Stimulated activated memory B cell treated with anti-CD40 and anti-IgM and Interleukin-4, amounts not matched to agents 10 μg/mL and 1 μg/mL and 100 μg/mL, for 72 hours (primary cell): Measurements from ENCODE around the gene GRAMD1B.
A peak's percentile ranks its signal among the peaks of the same experiment; 100 is the strongest.

Source experiments
- ATAC-seq: fragments of 150-1000 bp; cut with Tn5 transposase; 2 replicates; pipeline ENCODE4 v1.10.0; 2021
- H3K27ac Mint-ChIP-seq: one replicate; pipeline ENCODE4 v1.8.0; 2022; ENCODE audit warnings: mild to moderate bottlenecking, mixed read lengths
- H3K27me3 Mint-ChIP-seq: one replicate; pipeline ENCODE4 v1.8.0; 2022; ENCODE audit warnings: mixed read lengths
- H3K36me3 Mint-ChIP-seq: one replicate; pipeline ENCODE4 v1.8.0; 2022; ENCODE audit warnings: mixed read lengths
- H3K4me1 Mint-ChIP-seq: one replicate; pipeline ENCODE4 v1.8.0; 2022; ENCODE audit warnings: mixed read lengths
- H3K4me3 Mint-ChIP-seq: one replicate; pipeline ENCODE4 v1.8.0; 2022; ENCODE audit warnings: mild to moderate bottlenecking, moderate library complexity, mixed read lengths
- H3K9me3 Mint-ChIP-seq: one replicate; pipeline ENCODE4 v1.8.0; 2022; ENCODE audit warnings: mixed read lengths

The GRAMD1B gene

DNA sequence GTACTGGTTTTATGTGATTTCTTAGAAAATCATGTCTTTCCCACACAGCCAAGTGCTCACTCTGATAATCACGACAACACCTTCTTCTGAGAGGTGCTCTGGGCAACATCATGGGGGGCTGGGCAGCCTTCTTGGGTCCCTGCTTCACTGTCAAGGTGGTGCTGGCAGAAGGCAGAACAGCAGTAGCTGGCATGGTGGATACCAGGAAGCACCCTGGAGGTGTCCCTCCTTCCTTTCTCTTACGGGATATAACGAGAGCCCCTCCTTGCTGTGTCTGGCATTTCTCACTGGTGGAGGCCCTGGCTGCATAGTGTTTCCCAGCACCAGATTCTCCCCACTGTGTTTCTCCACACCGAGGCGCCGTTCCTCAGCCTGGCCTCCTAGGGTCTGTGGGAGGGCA lies 163.5 kb downstream of the GRAMD1B start:
- Mint-ChIP-seq H3K4me3 (no peak overlapping the region), H3K9me3 (no peaks in the 10 kb centered on the region), H3K27ac (no peak overlapping the region), H3K4me1 (no peaks in the 10 kb centered on the region), H3K27me3 (no peaks in the 10 kb centered on the region), H3K36me3 (no peaks in the 10 kb centered on the region)
- ATAC-seq: no peak

DNA sequence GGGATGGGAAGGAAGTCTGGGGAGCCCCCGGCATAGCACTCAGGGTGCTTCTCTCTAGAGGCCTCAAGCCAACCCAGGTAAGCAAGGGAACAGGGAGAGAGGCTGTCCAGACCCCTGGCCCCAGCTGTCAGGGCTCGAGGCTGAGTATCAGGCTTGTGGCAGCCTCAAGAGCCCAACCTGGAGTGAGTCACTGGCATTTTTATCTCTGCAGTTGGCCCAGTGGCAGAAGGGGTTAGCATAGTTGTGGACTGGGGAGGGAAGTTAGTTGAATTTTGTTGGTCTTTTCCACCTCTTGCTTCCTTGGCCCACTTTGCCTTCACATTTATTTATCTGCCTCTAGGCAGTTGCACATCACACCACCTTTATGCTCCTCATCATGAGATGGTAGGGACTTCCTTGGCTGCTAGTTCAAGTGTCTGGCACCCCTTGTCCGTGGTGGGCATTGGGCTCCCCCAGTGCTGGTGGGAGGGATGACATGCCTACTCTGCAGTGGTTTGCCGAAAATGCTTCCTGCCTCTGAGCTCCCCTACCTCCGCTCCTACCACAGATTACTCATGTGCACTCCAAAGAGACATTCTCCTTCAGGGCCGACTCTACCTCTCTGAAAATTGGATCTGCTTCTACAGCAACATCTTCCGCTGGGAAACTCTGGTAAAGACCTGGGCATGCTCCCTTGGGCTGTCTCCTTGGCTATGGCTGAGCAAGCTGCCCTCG lies 164.3 kb downstream of the GRAMD1B start:
- H3K27me3 Mint-ChIP-seq: no peaks in the 10 kb centered on the region
- no peak overlapping the region for H3K27ac Mint-ChIP-seq
- no peak for ATAC-seq
- no peak overlapping the region for H3K4me3 Mint-ChIP-seq
- no peaks in the 10 kb centered on the region for H3K4me1 Mint-ChIP-seq
- no peaks in the 10 kb centered on the region for H3K36me3 Mint-ChIP-seq
- H3K9me3 Mint-ChIP-seq: no peaks in the 10 kb centered on the region

- Mint-ChIP-seq H3K4me1 (no peaks in the 10 kb centered on the region), H3K27me3 (no peaks in the 10 kb centered on the region), H3K9me3 (no peaks in the 10 kb centered on the region), H3K27ac (no peak overlapping the region), H3K4me3 (no peak overlapping the region), H3K36me3 (no peaks in the 10 kb centered on the region)
- ATAC-seq: no peak
These were observed 164.9 kb downstream of the GRAMD1B start for GRCh38 chr11:123594921-123595320.

DNA sequence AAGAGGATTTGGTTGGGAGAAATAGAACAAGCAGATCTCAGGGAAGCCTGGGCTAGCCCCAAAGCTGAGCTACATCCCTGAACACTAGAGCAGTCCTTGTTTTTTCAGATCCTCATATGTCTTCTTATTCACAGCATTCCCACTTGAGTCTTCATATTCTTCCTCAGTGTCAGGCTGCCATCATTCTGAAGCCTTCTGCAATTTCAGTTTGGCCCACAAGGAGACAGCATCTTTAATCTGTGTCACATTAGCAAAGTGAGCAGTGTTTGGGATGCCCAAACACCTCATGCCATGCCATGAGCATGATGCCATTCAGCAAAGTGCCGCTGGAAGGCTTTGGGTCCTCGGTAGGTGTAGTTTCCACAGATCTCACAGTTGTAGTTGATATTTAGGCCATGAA lies 167.8 kb downstream of the GRAMD1B start:
- Mint-ChIP-seq H3K4me1 (no peaks in the 10 kb centered on the region), H3K9me3 (no peaks in the 10 kb centered on the region), H3K27ac (no peak overlapping the region), H3K27me3 (no peaks in the 10 kb centered on the region), H3K4me3 (no peak overlapping the region), H3K36me3 (no peaks in the 10 kb centered on the region)
- ATAC-seq: no peak

DNA sequence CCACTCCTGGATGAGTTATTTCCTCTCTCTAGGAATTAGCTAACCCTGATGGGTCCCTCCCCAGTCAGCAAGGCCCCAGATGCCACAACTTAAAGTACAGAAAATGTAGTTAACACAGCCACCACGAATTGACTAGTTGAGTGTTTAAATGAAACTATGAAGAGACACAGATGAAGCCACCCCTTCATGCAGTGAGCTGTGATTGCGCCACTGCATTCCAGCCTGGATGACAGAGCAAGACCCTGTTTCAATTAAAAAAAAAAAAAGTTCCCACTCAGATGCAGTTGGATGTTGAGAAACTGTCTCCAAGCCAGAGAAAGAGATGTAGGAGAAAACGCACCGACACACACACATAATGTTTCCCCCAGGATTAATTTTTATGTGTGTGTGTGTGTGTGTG lies 171.1 kb downstream of the GRAMD1B start:
- H3K27ac Mint-ChIP-seq: no peak overlapping the region
- H3K27me3 Mint-ChIP-seq: no peaks in the 10 kb centered on the region
- H3K36me3 Mint-ChIP-seq: no peaks in the 10 kb centered on the region
- H3K4me1 Mint-ChIP-seq: no peaks in the 10 kb centered on the region
- no peak overlapping the region for H3K4me3 Mint-ChIP-seq
- no peak for ATAC-seq
- no peaks in the 10 kb centered on the region for H3K9me3 Mint-ChIP-seq

- no peaks in the 10 kb centered on the region for H3K36me3 Mint-ChIP-seq
- no peaks in the 10 kb centered on the region for H3K4me1 Mint-ChIP-seq
- no peaks in the 10 kb centered on the region for H3K9me3 Mint-ChIP-seq
- H3K27ac Mint-ChIP-seq: no peak overlapping the region
- no peak for ATAC-seq
- H3K27me3 Mint-ChIP-seq: no peaks in the 10 kb centered on the region
- no peak overlapping the region for H3K4me3 Mint-ChIP-seq
These were observed 171.7 kb downstream of the GRAMD1B start for GRCh38 chr11:123601743-123602142.

GRCh38 chr11:123603666-123604065 lies 173.6 kb downstream of the GRAMD1B start:
- H3K27me3 Mint-ChIP-seq: no peaks in the 10 kb centered on the region
- no peaks in the 10 kb centered on the region for H3K36me3 Mint-ChIP-seq
- H3K9me3 Mint-ChIP-seq: no peaks in the 10 kb centered on the region
- H3K4me3 Mint-ChIP-seq: no peak overlapping the region
- no peaks in the 10 kb centered on the region for H3K4me1 Mint-ChIP-seq
- H3K27ac Mint-ChIP-seq: no peak overlapping the region
- ATAC-seq: no peak

- H3K27me3 Mint-ChIP-seq: no peaks in the 10 kb centered on the region
- H3K27ac Mint-ChIP-seq: no peak overlapping the region
- no peak for ATAC-seq
- H3K4me3 Mint-ChIP-seq: no peak overlapping the region
- H3K4me1 Mint-ChIP-seq: no peaks in the 10 kb centered on the region
- no peaks in the 10 kb centered on the region for H3K9me3 Mint-ChIP-seq
- H3K36me3 Mint-ChIP-seq: no peaks in the 10 kb centered on the region
These were observed 177.7 kb downstream of the GRAMD1B start for GRCh38 chr11:123607781-123608180.

DNA sequence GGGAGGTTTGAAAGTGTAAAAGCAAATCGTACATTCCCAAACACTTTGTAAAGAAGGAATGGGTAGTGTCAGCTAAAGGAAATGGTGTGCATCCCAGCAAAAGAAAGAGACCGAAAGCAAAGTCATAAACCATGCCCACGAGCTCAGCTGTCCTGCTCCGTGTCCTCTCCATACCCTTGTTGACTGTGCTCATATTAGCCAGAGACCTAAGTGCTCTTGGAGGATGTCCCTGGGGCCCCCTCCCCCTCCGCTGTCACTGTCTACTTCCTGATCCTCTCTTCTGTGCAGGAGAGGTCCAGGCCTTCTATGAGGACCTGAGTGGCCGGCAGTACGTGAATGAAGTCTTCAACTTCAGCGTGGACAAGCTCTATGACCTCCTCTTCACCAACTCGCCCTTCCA lies 178.3 kb downstream of the GRAMD1B start:
- no peaks in the 10 kb centered on the region for H3K27me3 Mint-ChIP-seq

GRCh38 chr11:123608945-123609344 lies 178.9 kb downstream of the GRAMD1B start:
- Mint-ChIP-seq H3K4me1 (no peaks in the 10 kb centered on the region), H3K27me3 (no peaks in the 10 kb centered on the region), H3K36me3 (no peaks in the 10 kb centered on the region), H3K4me3 (no peak overlapping the region), H3K27ac (no peak overlapping the region), H3K9me3 (no peaks in the 10 kb centered on the region)
- ATAC-seq: no peak

More for the DNA sequence above, 178.3 kb downstream of the GRAMD1B start:
- H3K4me1 Mint-ChIP-seq: no peaks in the 10 kb centered on the region
- no peak overlapping the region for H3K27ac Mint-ChIP-seq
- no peak for ATAC-seq
- no peaks in the 10 kb centered on the region for H3K9me3 Mint-ChIP-seq
- no peak overlapping the region for H3K4me3 Mint-ChIP-seq
- H3K36me3 Mint-ChIP-seq: no peaks in the 10 kb centered on the region

GRCh38 chr11:123611698-123612097 lies 181.6 kb downstream of the GRAMD1B start:
- H3K27ac Mint-ChIP-seq: no peak overlapping the region
- no peaks in the 10 kb centered on the region for H3K36me3 Mint-ChIP-seq
- no peaks in the 10 kb centered on the region for H3K9me3 Mint-ChIP-seq

DNA sequence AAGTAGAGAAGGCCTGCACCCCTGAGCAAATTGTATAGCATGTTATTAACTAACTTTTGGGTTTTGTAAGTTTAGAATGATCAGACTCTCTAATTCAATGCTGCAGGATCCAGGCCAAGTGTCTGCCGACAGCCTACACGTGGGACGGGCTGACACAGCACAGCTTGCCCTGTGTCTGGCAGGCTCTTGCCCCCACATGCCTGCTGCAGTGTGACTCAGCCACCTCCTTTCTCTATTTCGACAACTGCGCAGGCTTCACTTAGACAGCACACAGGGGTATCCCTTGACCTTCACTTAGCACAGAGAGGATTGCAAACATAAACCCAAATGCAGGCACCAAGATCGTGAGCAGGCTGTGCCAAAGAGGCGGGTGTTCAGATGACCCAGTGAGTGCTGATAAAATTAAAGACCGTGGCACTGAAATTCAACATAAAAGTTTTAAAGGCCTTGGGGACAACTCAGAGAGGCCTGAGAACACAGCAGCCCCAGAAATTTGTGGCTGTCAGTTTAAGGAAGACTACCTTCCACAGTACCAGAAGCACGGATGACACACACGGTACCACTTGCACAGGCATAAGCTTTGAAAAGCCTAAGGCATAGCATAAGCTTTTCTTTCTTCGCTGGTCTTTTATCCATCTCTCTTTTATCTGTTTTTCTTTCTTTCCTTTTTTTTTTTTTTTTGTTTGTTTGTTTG lies 186.6 kb downstream of the GRAMD1B start:
- Mint-ChIP-seq H3K4me3 (no peak overlapping the region), H3K27me3 (no peaks in the 10 kb centered on the region), H3K27ac (no peak overlapping the region), H3K9me3 (no peaks in the 10 kb centered on the region), H3K36me3 (no peaks in the 10 kb centered on the region), H3K4me1 (no peaks in the 10 kb centered on the region)
- ATAC-seq: no peak

More at GRCh38 chr11:123611698-123612097, 181.6 kb downstream of the GRAMD1B start:
- no peak overlapping the region for H3K4me3 Mint-ChIP-seq
- peak; percentile 22 for ATAC-seq
- no peaks in the 10 kb centered on the region for H3K4me1 Mint-ChIP-seq
- no peaks in the 10 kb centered on the region for H3K27me3 Mint-ChIP-seq

DNA sequence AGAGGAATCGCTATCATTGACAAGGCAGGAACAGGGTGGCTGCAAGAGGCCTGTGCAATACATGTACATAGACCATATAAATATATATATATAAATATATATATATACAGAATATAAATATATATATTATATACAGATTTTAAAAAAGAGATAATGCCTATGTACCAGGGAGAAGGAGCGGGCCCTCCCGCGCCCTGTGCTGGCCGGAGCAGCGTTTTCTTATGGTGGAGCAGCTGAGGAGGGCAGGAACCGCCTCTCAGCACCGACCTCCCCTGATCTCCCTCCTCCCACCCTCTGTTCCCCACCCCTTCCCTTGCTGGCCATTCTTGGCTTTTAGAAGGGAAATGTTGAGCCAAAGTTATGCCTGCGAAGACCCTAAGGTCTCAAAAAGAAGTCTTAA lies 192.5 kb downstream of the GRAMD1B start:
- Mint-ChIP-seq H3K4me1 (no peaks in the 10 kb centered on the region), H3K9me3 (no peaks in the 10 kb centered on the region), H3K27ac (no peak overlapping the region), H3K4me3 (no peak overlapping the region), H3K27me3 (no peaks in the 10 kb centered on the region), H3K36me3 (no peaks in the 10 kb centered on the region)
- ATAC-seq: no peak

DNA sequence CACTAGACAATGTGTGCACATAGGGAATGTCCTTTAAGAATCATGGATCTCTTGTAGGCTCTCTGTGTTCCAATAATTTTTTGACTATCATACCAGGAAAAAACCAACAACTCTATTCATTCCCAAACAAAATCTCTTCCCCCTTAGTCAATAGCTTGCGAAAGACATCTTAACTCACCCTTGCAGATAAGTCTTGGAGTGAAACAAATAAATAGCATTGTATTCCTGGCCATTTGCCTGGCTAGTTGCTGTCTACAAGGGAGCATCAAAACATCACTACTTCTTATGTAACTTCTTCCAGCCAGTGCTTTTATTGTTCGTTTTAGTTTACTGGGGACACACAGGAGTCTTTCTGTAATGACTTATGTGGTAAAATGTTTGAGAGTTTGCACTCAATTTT lies 194.9 kb downstream of the GRAMD1B start:
- H3K4me3 Mint-ChIP-seq: no peak overlapping the region
- no peak overlapping the region for H3K27ac Mint-ChIP-seq
- H3K9me3 Mint-ChIP-seq: no peaks in the 10 kb centered on the region
- ATAC-seq: no peak
- no peaks in the 10 kb centered on the region for H3K4me1 Mint-ChIP-seq
- no peaks in the 10 kb centered on the region for H3K36me3 Mint-ChIP-seq
- H3K27me3 Mint-ChIP-seq: peaks cover 13% of the 10 kb centered on the region

DNA sequence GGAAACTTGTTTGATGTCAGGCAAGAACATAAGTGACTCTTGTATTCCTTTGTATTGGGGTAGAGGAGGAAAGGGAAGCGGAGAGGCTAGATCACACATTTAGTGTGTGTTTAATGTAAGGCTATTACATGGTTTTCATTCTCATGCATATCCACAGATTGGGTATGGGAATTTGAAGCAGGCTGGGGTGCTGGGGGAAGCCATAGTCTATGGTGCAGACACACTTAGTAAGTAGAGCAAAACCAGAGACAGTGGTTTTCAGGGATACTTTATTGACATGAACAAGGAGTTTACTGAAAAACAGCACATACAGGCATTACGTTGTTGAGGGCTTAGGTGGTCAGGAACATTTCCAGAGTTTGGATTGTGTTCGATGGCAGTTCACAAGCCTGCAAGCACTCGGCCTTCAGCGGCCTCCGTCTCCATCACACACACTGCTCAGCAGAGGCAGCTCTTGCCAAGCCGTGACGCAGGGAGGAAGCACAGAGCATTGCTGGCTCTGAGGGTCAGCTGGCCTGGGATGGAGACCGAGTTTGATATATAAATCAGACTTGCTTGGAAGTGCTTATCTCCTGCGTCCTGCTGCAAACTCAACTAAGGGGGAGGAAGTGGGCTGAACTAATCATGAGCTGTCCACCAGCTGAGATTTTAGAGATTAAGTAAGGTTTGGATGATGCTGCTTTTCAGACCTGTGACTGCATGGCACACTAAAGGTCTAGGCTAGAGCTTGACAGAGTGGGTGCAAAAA lies 199.0 kb downstream of the GRAMD1B start:
- Mint-ChIP-seq H3K9me3 (no peaks in the 10 kb centered on the region), H3K27me3 (peaks cover 17% of the 10 kb centered on the region), H3K4me1 (no peaks in the 10 kb centered on the region), H3K27ac (no peak overlapping the region), H3K36me3 (no peaks in the 10 kb centered on the region), H3K4me3 (no peak overlapping the region)
- ATAC-seq: no peak
